GM18870 (cell line): Measurements from ENCODE around the gene TXNDC17.
"Not testable (repeated sequence)": the region's sequence is repeated elsewhere in the genome, so short reads cannot be mapped to it uniquely, and the experiment has no call there.

Source experiments
- ATAC-seq: cut with Tn5 transposase; IDR thresholded peaks from one replicate; pipeline ENCODE4 v1.9.1; 2021; ENCODE audit warnings: moderate library complexity; ENCODE audit not compliant: unreplicated experiment

Gene TXNDC17

GRCh38 chr17:6640536-6641246 is at the start of gene TXNDC17, which contains the start of gene KIAA0753:
TSS of gene TXNDC17 (plus strand) at chr17:6641060. CDS start at chr17:6641083, 23 bp downstream.
TSS of gene KIAA0753 (minus strand) at chr17:6640711. CDS start at chr17:6635103, 5,608 bp downstream.
- ATAC-seq, result peak; percentile 71

GRCh38 chr17:6591599-6592158 is 49.2 kb upstream of the TXNDC17 start:
- no peak for ATAC-seq

GRCh38 chr17:6592173-6592572 is 48.7 kb upstream of the TXNDC17 start:
- no peak for ATAC-seq

GRCh38 chr17:6593371-6593770 is 47.5 kb upstream of the TXNDC17 start:
- ATAC-seq, result not testable (repeated sequence)

GRCh38 chr17:6596081-6596480 is 44.8 kb upstream of the TXNDC17 start:
- ATAC-seq, result no peak

- ATAC-seq, result no peak
These were observed 44.3 kb upstream of the TXNDC17 start for GRCh38 chr17:6596511-6596910.

GRCh38 chr17:6596941-6597340 is 43.9 kb upstream of the TXNDC17 start:
- ATAC-seq, result no peak

GRCh38 chr17:6597727-6598126 is 43.1 kb upstream of the TXNDC17 start:
- ATAC-seq, result no peak

- no peak for ATAC-seq
These were observed 41.5 kb upstream of the TXNDC17 start for GRCh38 chr17:6599364-6599763.

- no peak for ATAC-seq
These were observed 38.7 kb upstream of the TXNDC17 start for GRCh38 chr17:6602141-6602540.

- no peak for ATAC-seq
These were observed 37.0 kb upstream of the TXNDC17 start for GRCh38 chr17:6603744-6604325.

- no peak for ATAC-seq
These were observed 35.7 kb upstream of the TXNDC17 start for GRCh38 chr17:6605142-6605541.

GRCh38 chr17:6608321-6608720 is 32.5 kb upstream of the TXNDC17 start:
- ATAC-seq, result no peak

- ATAC-seq, result no peak
These were observed 30.8 kb upstream of the TXNDC17 start for GRCh38 chr17:6610011-6610410.

- ATAC-seq, result no peak
These were observed 29.6 kb upstream of the TXNDC17 start for GRCh38 chr17:6611231-6611630.

- no peak for ATAC-seq
These were observed 16.9 kb upstream of the TXNDC17 start for GRCh38 chr17:6623941-6624340.

GRCh38 chr17:6626616-6627015 is 14.2 kb upstream of the TXNDC17 start:
- ATAC-seq, result no peak

GRCh38 chr17:6627019-6627418 is 13.8 kb upstream of the TXNDC17 start:
- ATAC-seq, result no peak

GRCh38 chr17:6630390-6630789 is 10.5 kb upstream of the TXNDC17 start:
- no peak for ATAC-seq

GRCh38 chr17:6632530-6632929 is 8.3 kb upstream of the TXNDC17 start:
- ATAC-seq, result no peak

- ATAC-seq, result no peak
These were observed 7.6 kb upstream of the TXNDC17 start for GRCh38 chr17:6633263-6633662.

GRCh38 chr17:6636105-6636504 is 4.8 kb upstream of the TXNDC17 start:
- ATAC-seq, result no peak
